HG02759 (cell line): ENCODE results near the gene MID1IP1.

Experiments used
- ATAC-seq: cut with Tn5 transposase; IDR thresholded peaks from one replicate; pipeline ENCODE4 v1.9.1; 2021; ENCODE audit warnings: mild to moderate bottlenecking, moderate library complexity; ENCODE audit not compliant: unreplicated experiment

MID1IP1 gene

GRCh38 chrX:38800981-38801845, at the start of gene MID1IP1:
MID1IP1 (plus strand) TSS chrX:38801459; CDS start chrX:38804947, 3,488 bp downstream.
- peak; percentile 36 for ATAC-seq

- no peak for ATAC-seq
These were observed 47.0 kb upstream of the MID1IP1 start for GRCh38 chrX:38754102-38754790.

- ATAC-seq, result no peak
These were observed 46.2 kb upstream of the MID1IP1 start for GRCh38 chrX:38754818-38755718.

GRCh38 chrX:38760883-38761282, 40.4 kb upstream of the MID1IP1 start:
- ATAC-seq, result no peak

- ATAC-seq, result no peak
These were observed 33.2 kb upstream of the MID1IP1 start for GRCh38 chrX:38768079-38768478.

GRCh38 chrX:38770152-38770551, 31.1 kb upstream of the MID1IP1 start:
- no peak for ATAC-seq

- no peak for ATAC-seq
These were observed 27.0 kb upstream of the MID1IP1 start for GRCh38 chrX:38774249-38774648.

GRCh38 chrX:38796946-38797345, 4.3 kb upstream of the MID1IP1 start:
- ATAC-seq, result no peak

GRCh38 chrX:38798956-38799355, 2.3 kb upstream of the MID1IP1 start:
- no peak for ATAC-seq

GRCh38 chrX:38799995-38800580, 1.2 kb upstream of the MID1IP1 start:
- no peak for ATAC-seq

GRCh38 chrX:38803243-38803587, 2.0 kb downstream of the MID1IP1 start:
- no peak for ATAC-seq

GRCh38 chrX:38803588-38804431, 2.6 kb downstream of the MID1IP1 start:
- ATAC-seq, result peak; percentile 74

GRCh38 chrX:38804432-38804681, 3.1 kb downstream of the MID1IP1 start:
- ATAC-seq, result peak; percentile 3

GRCh38 chrX:38804682-38805431, 3.6 kb downstream of the MID1IP1 start:
- peak; percentile 1 for ATAC-seq

GRCh38 chrX:38805432-38806389, 4.5 kb downstream of the MID1IP1 start:
- no peak for ATAC-seq

- no peak for ATAC-seq
These were observed 5.8 kb downstream of the MID1IP1 start for GRCh38 chrX:38806875-38807621.

GRCh38 chrX:38807873-38808272, 6.6 kb downstream of the MID1IP1 start:
- no peak for ATAC-seq
